K562 (cell line): ENCODE data around the gene LIAS. TPM values are rescaled to one million over a fixed set of nuclear protein-coding genes. Genes with fewer than 3 reads are reported as not detected.

Experiments
- BMI1 ChIP-seq: fragments of 150-350 bp; IDR thresholded peaks from 2 replicates; pipeline ENCODE4 v1.6.1; 2014; ENCODE audit warnings: low read length
- CAMTA2 ChIP-seq: fragments of 250-450 bp; sonication (Bioruptor Pico); conservative IDR thresholded peaks from 2 replicates; pipeline ENCODE4 v1.5.1; 2022
- CREB5 ChIP-seq: fragments of 250-450 bp; sonication (Bioruptor Pico); IDR thresholded peaks from 2 replicates; pipeline ENCODE4 v1.5.0; 2020; ENCODE audit warnings: mild to moderate bottlenecking
- ELF2 ChIP-seq: fragments of 250-450 bp; sonication (Bioruptor Pico); IDR thresholded peaks from 2 replicates; pipeline ENCODE4 v1.5.0; 2021; ENCODE audit warnings: mild to moderate bottlenecking
- ETV6 ChIP-seq, 3 experiments: fragments of 150-350 bp in 1 of 3; sonication (generic) in 1 of 3; formaldehyde crosslinking in 1 of 3; IDR thresholded peaks; 2 replicates each; pipeline versions ENCODE4 v1.6.1 to v1.8.0; 2014 to 2022; ENCODE audit warnings: borderline replicate concordance in 2 of 3, low read depth in 2 of 3, antibody characterized with exemption in 1 of 3, low read length in 1 of 3, mild to moderate bottlenecking in 1 of 3, missing genetic modification reagents in 1 of 3
- MBD2 ChIP-seq: sonication (generic); IDR thresholded peaks from 2 replicates; pipeline ENCODE4 v1.6.1; 2016; ENCODE audit warnings: low read depth, borderline replicate concordance
- MLLT1 ChIP-seq, 2 experiments: fragments of 450-650 bp; IDR thresholded peaks; 2 replicates each; pipeline ENCODE4 v1.6.1; 2016
- MTA3 ChIP-seq: fragments of 450-650 bp; formaldehyde crosslinking; IDR thresholded peaks from 2 replicates; pipeline ENCODE4 v1.6.1; 2017; ENCODE audit warnings: mild to moderate bottlenecking, borderline replicate concordance
- MYC ChIP-seq, 2 experiments: fragments of 250-450 bp in 1 of 2; sonication (Bioruptor Pico) in 1 of 2; IDR thresholded peaks; 2 replicates each; pipeline versions ENCODE4 v1.5.1 to v1.6.1; 2012 to 2021; ENCODE audit warnings: low read depth in 2 of 2, borderline replicate concordance in 1 of 2, improper control_type of control experiment in 1 of 2, low read length in 1 of 2, mild to moderate bottlenecking in 1 of 2, moderate library complexity in 1 of 2
- PRDM10 ChIP-seq: fragments of 450-650 bp; IDR thresholded peaks from 2 replicates; pipeline ENCODE4 v1.6.1; 2018; ENCODE audit not compliant: partially characterized antibody
- PRPF4 ChIP-seq: fragments of 200-400 bp; formaldehyde crosslinking; IDR thresholded peaks from one replicate; pipeline ENCODE4 v1.6.1; 2017; ENCODE audit warnings: low read length, low read depth, mild to moderate bottlenecking; ENCODE audit not compliant: insufficient read depth, poor library complexity, severe bottlenecking
- SAFB2 ChIP-seq: fragments of 200-400 bp; formaldehyde crosslinking; IDR thresholded peaks from 2 replicates; pipeline ENCODE4 v1.6.1; 2018; ENCODE audit warnings: borderline replicate concordance, low read length, low read depth, moderate library complexity; ENCODE audit not compliant: severe bottlenecking
- TCF7L2 ChIP-seq: fragments of 150-350 bp; IDR thresholded peaks from 2 replicates; pipeline ENCODE4 v1.6.1; 2016; ENCODE audit warnings: low read depth, mild to moderate bottlenecking, low read length, moderate library complexity
- TOE1 ChIP-seq, 2 experiments: fragments of 450-650 bp in 1 of 2; sonication (generic) in 1 of 2; formaldehyde crosslinking in 1 of 2; IDR thresholded peaks; 2 replicates each; pipeline versions ENCODE4 v1.7.1 to v1.8.0; 2016 to 2022; ENCODE audit warnings: borderline replicate concordance in 2 of 2, mild to moderate bottlenecking in 2 of 2, antibody characterized with exemption in 1 of 2, inconsistent platforms in 1 of 2, low read depth in 1 of 2, missing genetic modification reagents in 1 of 2, moderate library complexity in 1 of 2
- ZFP1 ChIP-seq: fragments of 450-650 bp; formaldehyde crosslinking; IDR thresholded peaks from 2 replicates; pipeline ENCODE4 v1.4.0; 2020; ENCODE audit warnings: mild to moderate bottlenecking, mixed read lengths
- ZNF398 ChIP-seq: fragments of 250-450 bp; sonication (Bioruptor Pico); IDR thresholded peaks from 2 replicates; pipeline ENCODE4 v1.8.0; 2021; ENCODE audit warnings: moderate library complexity, mild to moderate bottlenecking, inconsistent platforms
- polyA plus RNA-seq, 8 experiments: library from polyadenylated mRNA; depleted of rRNA in 4 of 8; stranded (reverse) in 5 of 8; unstranded in 3 of 8; fragments of >200 nt; fragmentation: Nextera tagmentation in 2 of 8; fragmentation: Illumina TruSeq in 1 of 8; extraction: Ambion mirVana in 2 of 8; extraction: Trizol in 1 of 8; gene quantifications; 2 replicates each; pipeline versions ENCODE4 v1.2.1 to v1.2.3, GENCODE V29; 2011 to 2014; ENCODE audit warnings: inconsistent platforms in 1 of 8, missing spikeins in 1 of 8
- total RNA-seq, 7 experiments: library from RNA; depleted of rRNA in 6 of 7; stranded (reverse); fragments of >200 nt in 6 of 7; fragmentation: Illumina TruSeq in 2 of 7; extraction: Trizol in 2 of 7; gene quantifications; 2 replicates each; pipeline versions ENCODE4 v1.2.1 to v1.2.3, GENCODE V29; 2011 to 2021; ENCODE audit warnings: low replicate concordance in 1 of 7

LIAS gene
- total and polyA plus RNA-seq, 9 of the 15 experiments (the other 6 are each of a cell fraction or from before 2014, with no cell fraction given) = 21.9 to 57.1 (median 42.1) TPM

GRCh38 chr4:39458505-39459300 lies at the start of gene LIAS, which contains the start of gene RPL9 (continued):
- TF ChIP-seq ZNF398 (CRISPR knock-in tag) (no peak), PRPF4 (peak; percentile 47), ZFP1 (no peak), TCF7L2 (no peak), CAMTA2 (CRISPR knock-in tag) (no peak), SAFB2 (no peak), MLLT1 (IDR thresholded peaks at IDR 0.05) (peak; percentile 29 to 90; a peak in 3 of 4 replicates), ELF2 (CRISPR knock-in tag) (no peak), TOE1 (IDR thresholded peaks at IDR 0.05; ENCODE audit: borderline replicate concordance) (0 out of 2 replicates have a peak, but pooled peaks have one; percentile 48), TOE1 (CRISPR knock-in tag; IDR thresholded peaks at IDR 0.05; ENCODE audit: borderline replicate concordance, low read depth) (no peak), MYC (IDR thresholded peaks at IDR 0.05; ENCODE audit: low read depth, low read length) (peak; percentile 99), MYC (CRISPR knock-in tag; IDR thresholded peaks at IDR 0.05; ENCODE audit: borderline replicate concordance, low read depth) (peak; percentile 96), MTA3 (peak; percentile 98), ETV6 (IDR thresholded peaks at IDR 0.05; ENCODE audit: borderline replicate concordance in 1 of 2, low read depth in 2 of 2, low read length in 1 of 2) (no peak), ETV6 (CRISPR knock-in tag; IDR thresholded peaks at IDR 0.05; ENCODE audit: borderline replicate concordance) (no peak), MBD2 (peak; percentile 95), BMI1 (no peak), CREB5 (CRISPR knock-in tag) (no peak), PRDM10 (peak; percentile 69)
